CD4-positive, CD25-positive, alpha-beta regulatory T cell (primary cell): ENCODE measurements around the gene SH3D19. TPM values are rescaled to one million over a fixed set of nuclear protein-coding genes. Genes with fewer than 3 reads are reported as not detected.

Experiments
- ATAC-seq, 2 donors: fragments of 150-1000 bp; cut with Tn5 transposase; one replicate each; pipeline ENCODE4 v1.10.0; 2021; ENCODE audit warnings: low read depth in 2 of 2, moderate number of reproducible peaks in 2 of 2, moderate library complexity in 1 of 2
- DNase-seq, 3 donors: peaks; one replicate each; pipeline versions ENCODE4 v3.0.0 to v3.0.0-alpha.2; 2012 to 2022; ENCODE audit warnings: mixed read lengths in 1 of 3
- H3K27ac ChIP-seq: one replicate; pipeline ENCODE4 v1.7.0; 2013; ENCODE audit warnings: mild to moderate bottlenecking, low read length; ENCODE audit not compliant: insufficient read depth, poor library complexity, severe bottlenecking
- H3K27me3 ChIP-seq: one replicate; pipeline ENCODE4 v1.7.0; 2013; ENCODE audit warnings: low read length; ENCODE audit not compliant: control insufficient read depth, insufficient read depth
- H3K36me3 ChIP-seq: one replicate; pipeline ENCODE4 v1.7.0; 2013; ENCODE audit warnings: mild to moderate bottlenecking, low read length, moderate library complexity; ENCODE audit not compliant: control insufficient read depth, insufficient read depth
- H3K4me1 ChIP-seq: 2 replicates; pipeline ENCODE4 v1.7.0; 2013; ENCODE audit warnings: mild to moderate bottlenecking, low read length; ENCODE audit not compliant: insufficient read depth, control insufficient read depth, poor library complexity, severe bottlenecking
- H3K4me3 ChIP-seq: one replicate; pipeline ENCODE4 v1.7.0; 2013; ENCODE audit warnings: low read depth, mild to moderate bottlenecking, low read length, moderate library complexity
- H3K9me3 ChIP-seq, 2 experiments: 1 replicate in 1 of 2; 2 replicates in 1 of 2; pipeline ENCODE4 v1.7.0; 2013; ENCODE audit warnings: low read length in 2 of 2, mild to moderate bottlenecking in 1 of 2, moderate library complexity in 1 of 2; ENCODE audit not compliant: control insufficient read depth in 2 of 2
- H3K27ac Mint-ChIP-seq, 3 donors: one replicate each; pipeline ENCODE4 v1.8.0; 2020 to 2022; ENCODE audit warnings: mild to moderate bottlenecking in 3 of 3, mixed read lengths in 3 of 3, moderate library complexity in 2 of 3
- H3K27me3 Mint-ChIP-seq: one replicate; pipeline ENCODE4 v1.8.0; 2022; ENCODE audit warnings: mild to moderate bottlenecking, mixed read lengths
- H3K36me3 Mint-ChIP-seq: one replicate; pipeline ENCODE4 v1.8.0; 2020; ENCODE audit warnings: mixed read lengths
- H3K4me1 Mint-ChIP-seq, 4 donors: one replicate each; pipeline ENCODE4 v1.8.0; 2020 to 2022; ENCODE audit warnings: mixed read lengths in 4 of 4, mild to moderate bottlenecking in 1 of 4
- H3K4me3 Mint-ChIP-seq, 4 donors: one replicate each; pipeline ENCODE4 v1.8.0; 2020 to 2022; ENCODE audit warnings: mild to moderate bottlenecking in 4 of 4, mixed read lengths in 4 of 4, moderate library complexity in 3 of 4
- H3K9me3 Mint-ChIP-seq, 7 donors: one replicate each; pipeline ENCODE4 v1.8.0; 2020 to 2022; ENCODE audit warnings: mixed read lengths in 7 of 7, mild to moderate bottlenecking in 3 of 7, moderate library complexity in 2 of 7
- polyA plus RNA-seq, 4 donors: library from polyadenylated mRNA; unstranded; fragments of 300-500 nt; fragmentation: Illumina TruSeq; gene quantifications; one replicate each; pipeline ENCODE4 v1.2.3, GENCODE V29; 2021
- total RNA-seq: library from RNA; stranded (reverse); gene quantifications from one replicate; pipeline ENCODE4 v1.2.3, GENCODE V29; 2022

Gene SH3D19
- total and polyA plus RNA-seq, 5 donors from 2014 or later = 0.37 to 2.4 (median 0.83) TPM; not detected in 1

DNA sequence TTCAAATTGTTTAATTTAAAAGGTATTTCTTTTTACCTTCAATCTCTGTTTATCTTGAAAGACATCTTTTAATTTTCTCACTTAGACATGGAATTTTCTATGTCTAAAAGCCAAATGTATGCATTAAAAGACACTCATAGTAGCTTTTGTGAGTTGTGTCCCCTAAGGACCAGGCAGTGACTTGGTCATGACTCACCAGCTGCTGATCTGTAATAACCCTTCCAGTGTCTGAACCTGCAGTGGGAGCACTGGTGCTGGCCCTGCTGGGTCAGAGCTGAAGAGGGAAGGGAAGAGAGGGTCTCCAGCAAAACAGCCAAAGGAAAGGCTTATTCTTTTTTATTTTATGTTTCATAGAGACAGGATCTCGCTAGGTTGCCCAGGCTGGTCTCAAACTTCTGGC lies 31.1 kb upstream of the SH3D19 start:
- no peaks in the 10 kb centered on the region for H3K36me3 ChIP-seq
- Mint-ChIP-seq H3K4me3 (no peak overlapping the region), H3K36me3 (no peaks in the 10 kb centered on the region), H3K4me1 (no peaks in the 10 kb centered on the region), H3K27ac (no peak overlapping the region), H3K27me3 (no peaks in the 10 kb centered on the region), H3K9me3 (peaks cover 0 to 4% (median 0%) of the 10 kb centered on the region in 7 donors)
- H3K4me3 ChIP-seq = no peak overlapping the region
- no peak overlapping the region for H3K27ac ChIP-seq
- H3K27me3 ChIP-seq = peaks cover 5% of the 10 kb centered on the region
- DNase-seq (no peak), ATAC-seq (no peak)
- no peaks in the 10 kb centered on the region for H3K9me3 ChIP-seq
- H3K4me1 ChIP-seq = no peaks in the 10 kb centered on the region

DNA sequence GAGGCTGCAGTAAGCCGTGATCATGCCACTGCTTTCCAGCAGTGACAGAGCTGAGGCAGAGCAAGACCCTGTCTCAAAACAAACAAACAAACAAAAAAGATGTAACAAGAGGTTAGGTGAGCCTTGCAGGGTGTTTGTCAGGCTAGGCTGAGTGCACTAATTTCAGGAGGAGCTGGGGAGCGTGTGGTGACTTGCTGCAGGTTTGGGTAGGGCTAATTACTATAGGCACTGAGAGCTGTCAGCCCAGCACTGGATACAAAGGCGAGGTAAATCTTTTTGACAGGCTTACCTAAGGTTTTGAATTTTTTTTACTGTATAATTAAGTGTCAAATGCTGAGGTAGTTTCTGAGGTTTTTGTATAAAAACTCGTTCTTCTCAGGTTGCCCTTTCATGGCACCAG lies 29.8 kb upstream of the SH3D19 start:
- no peaks in the 10 kb centered on the region for H3K36me3 Mint-ChIP-seq
- no peak overlapping the region for H3K27ac Mint-ChIP-seq
- peaks cover 5% of the 10 kb centered on the region for H3K27me3 ChIP-seq
- no peaks in the 10 kb centered on the region for H3K36me3 ChIP-seq
- no peaks in the 10 kb centered on the region for H3K9me3 ChIP-seq
- DNase-seq = no peak
- peaks cover 0 to 4% (median 0%) of the 10 kb centered on the region in 7 donors for H3K9me3 Mint-ChIP-seq
- no peak overlapping the region for H3K4me3 Mint-ChIP-seq
- no peak for ATAC-seq
- no peaks in the 10 kb centered on the region for H3K27me3 Mint-ChIP-seq
- H3K4me1 ChIP-seq = no peaks in the 10 kb centered on the region
- H3K4me3 ChIP-seq = no peak overlapping the region
- no peak overlapping the region for H3K27ac ChIP-seq
- H3K4me1 Mint-ChIP-seq = no peaks in the 10 kb centered on the region

DNA sequence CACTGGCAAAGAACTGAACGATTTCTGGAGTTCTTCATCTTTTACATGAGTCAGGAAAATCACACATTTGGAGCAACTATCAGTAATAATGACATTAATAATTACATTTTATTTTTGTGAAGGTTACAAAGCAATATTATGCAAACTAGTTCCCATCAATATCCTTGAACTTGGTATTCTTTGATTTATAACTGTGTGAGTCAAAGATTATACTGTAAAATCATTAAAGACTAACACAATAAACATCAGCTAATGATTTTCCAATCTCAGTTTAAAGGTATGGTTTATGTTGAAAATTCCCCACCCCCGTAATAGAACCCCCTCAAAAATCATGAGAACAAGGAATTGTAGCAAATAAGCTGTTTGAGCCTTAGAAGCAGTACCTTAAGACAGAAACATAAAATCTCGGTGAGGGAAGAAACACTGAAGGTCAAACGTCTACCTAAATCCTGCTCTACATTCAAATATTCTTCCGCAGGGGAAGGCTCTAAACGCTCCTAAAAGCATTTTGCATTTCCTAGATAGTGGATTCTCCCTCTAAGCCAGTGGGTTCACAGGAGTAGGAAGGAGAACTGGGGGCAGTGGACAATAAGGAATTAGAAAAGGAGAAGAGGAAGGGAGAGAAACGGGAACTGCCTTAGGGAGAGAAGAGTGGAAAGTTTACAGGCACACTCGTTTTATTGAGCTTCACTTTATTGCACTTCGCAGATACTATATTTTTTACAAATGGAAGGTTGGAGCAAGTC lies 22.3 kb upstream of the SH3D19 start:
- no peaks in the 10 kb centered on the region for H3K4me1 ChIP-seq
- Mint-ChIP-seq H3K9me3 (peaks cover 0 to 3% (median 0%) of the 10 kb centered on the region in 7 donors), H3K36me3 (no peaks in the 10 kb centered on the region), H3K27me3 (peaks cover 21% of the 10 kb centered on the region), H3K4me3 (no peak overlapping the region), H3K27ac (no peak overlapping the region), H3K4me1 (no peaks in the 10 kb centered on the region)
- H3K9me3 ChIP-seq = no peaks in the 10 kb centered on the region
- H3K27ac ChIP-seq = no peak overlapping the region
- H3K27me3 ChIP-seq = peaks cover 3% of the 10 kb centered on the region
- H3K36me3 ChIP-seq = no peaks in the 10 kb centered on the region
- H3K4me3 ChIP-seq = no peak overlapping the region
- no peak for ATAC-seq
- DNase-seq = no peak

DNA sequence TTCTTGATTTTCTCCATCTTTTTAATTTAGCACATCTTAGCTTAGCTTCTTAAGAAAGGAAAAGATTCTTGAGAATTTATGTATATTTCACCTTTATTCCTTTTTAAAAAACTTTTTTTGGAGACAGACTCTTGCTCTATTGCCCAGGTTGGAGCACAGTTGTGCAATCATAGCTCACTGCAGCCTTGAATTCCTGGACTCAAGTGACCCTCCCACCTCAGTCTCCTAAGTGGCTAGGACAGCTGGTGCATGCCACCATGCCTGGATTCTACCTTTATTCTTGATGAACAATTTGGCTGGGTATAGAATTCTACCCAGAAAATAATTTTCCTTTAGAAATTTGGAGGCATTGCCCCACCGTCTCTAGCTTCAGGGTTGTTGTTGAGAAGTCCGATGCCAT lies 19.5 kb upstream of the SH3D19 start:
- no peak overlapping the region for H3K4me3 ChIP-seq
- peaks cover 3% of the 10 kb centered on the region for H3K27me3 ChIP-seq
- H3K4me3 Mint-ChIP-seq = no peak overlapping the region
- no peaks in the 10 kb centered on the region for H3K36me3 ChIP-seq
- peaks cover 21% of the 10 kb centered on the region for H3K27me3 Mint-ChIP-seq
- no peaks in the 10 kb centered on the region for H3K9me3 ChIP-seq
- DNase-seq = no peak
- no peaks in the 10 kb centered on the region for H3K36me3 Mint-ChIP-seq
- no peak overlapping the region for H3K27ac Mint-ChIP-seq
- no peaks in the 10 kb centered on the region for H3K4me1 Mint-ChIP-seq
- no peaks in the 10 kb centered on the region for H3K4me1 ChIP-seq
- peaks cover 0 to 3% (median 0%) of the 10 kb centered on the region in 7 donors for H3K9me3 Mint-ChIP-seq
- no peak overlapping the region for H3K27ac ChIP-seq
- ATAC-seq = no peak

DNA sequence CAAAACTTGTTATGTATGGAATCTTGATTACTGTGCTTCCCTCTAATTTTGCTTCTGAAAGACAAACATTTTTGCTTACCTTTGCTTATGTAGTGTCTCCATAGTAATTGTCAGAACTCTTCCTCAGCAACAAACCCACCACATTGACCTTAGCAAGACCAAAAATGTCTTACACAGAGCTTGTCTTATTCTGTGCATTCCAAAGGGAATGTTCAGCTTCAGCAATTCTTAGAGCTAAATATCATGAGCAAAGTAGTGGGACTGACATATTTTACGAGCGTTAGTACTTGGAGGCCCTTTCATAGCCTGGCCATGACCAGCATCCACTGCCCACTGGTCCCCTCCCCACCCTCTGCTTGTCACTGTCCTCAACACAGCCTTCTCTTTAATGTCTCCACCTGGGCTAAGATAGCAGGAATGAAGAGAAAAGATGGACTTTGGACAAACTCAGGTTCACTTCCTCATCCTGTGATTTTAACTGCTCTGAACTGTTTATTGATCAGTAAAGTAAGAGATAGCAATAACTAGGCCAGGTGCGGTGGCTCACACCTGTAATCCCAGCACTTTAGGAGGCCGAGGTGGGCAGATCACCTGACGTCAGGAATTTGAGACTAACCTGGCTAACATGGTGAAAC lies 15.5 kb upstream of the SH3D19 start:
- Mint-ChIP-seq H3K36me3 (no peaks in the 10 kb centered on the region), H3K27me3 (peaks cover 8% of the 10 kb centered on the region), H3K27ac (no peak overlapping the region), H3K4me3 (no peak overlapping the region), H3K4me1 (no peaks in the 10 kb centered on the region), H3K9me3 (peaks cover 0 to 3% (median 0%) of the 10 kb centered on the region in 7 donors)
- ATAC-seq (no peak), DNase-seq (no peak)
- Histone ChIP-seq H3K4me3 (no peak overlapping the region), H3K4me1 (no peaks in the 10 kb centered on the region), H3K9me3 (no peaks in the 10 kb centered on the region), H3K27ac (no peak overlapping the region), H3K36me3 (no peaks in the 10 kb centered on the region), H3K27me3 (no peaks in the 10 kb centered on the region)

DNA sequence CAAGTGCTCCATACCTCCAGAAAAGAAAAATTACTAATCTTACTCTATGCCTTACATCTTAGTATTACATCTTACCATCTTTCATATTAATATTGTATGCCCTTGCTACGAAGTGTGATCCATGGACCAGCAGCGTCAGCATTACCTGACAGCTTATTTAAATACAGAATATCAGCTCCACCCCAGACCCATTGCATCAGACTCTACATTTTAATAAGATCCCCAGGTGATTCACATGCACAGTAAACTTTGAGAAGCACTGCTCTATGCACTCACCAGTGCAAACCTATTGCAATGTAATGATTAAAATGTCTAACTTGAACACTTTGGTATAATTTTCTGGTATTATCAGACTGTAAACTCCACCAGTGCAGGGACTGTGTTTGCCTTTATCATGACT lies 14.1 kb upstream of the SH3D19 start:
- H3K4me3 ChIP-seq = no peak overlapping the region
- no peaks in the 10 kb centered on the region for H3K36me3 Mint-ChIP-seq
- no peak for ATAC-seq
- H3K4me3 Mint-ChIP-seq = no peak overlapping the region
- H3K27me3 Mint-ChIP-seq = peaks cover 7% of the 10 kb centered on the region
- peaks cover 0 to 3% (median 0%) of the 10 kb centered on the region in 7 donors for H3K9me3 Mint-ChIP-seq
- H3K36me3 ChIP-seq = no peaks in the 10 kb centered on the region
- DNase-seq = no peak
- H3K9me3 ChIP-seq = no peaks in the 10 kb centered on the region
- H3K27ac Mint-ChIP-seq = no peak overlapping the region
- no peaks in the 10 kb centered on the region for H3K27me3 ChIP-seq
- no peak overlapping the region for H3K27ac ChIP-seq
- H3K4me1 Mint-ChIP-seq = no peaks in the 10 kb centered on the region
- no peaks in the 10 kb centered on the region for H3K4me1 ChIP-seq

DNA sequence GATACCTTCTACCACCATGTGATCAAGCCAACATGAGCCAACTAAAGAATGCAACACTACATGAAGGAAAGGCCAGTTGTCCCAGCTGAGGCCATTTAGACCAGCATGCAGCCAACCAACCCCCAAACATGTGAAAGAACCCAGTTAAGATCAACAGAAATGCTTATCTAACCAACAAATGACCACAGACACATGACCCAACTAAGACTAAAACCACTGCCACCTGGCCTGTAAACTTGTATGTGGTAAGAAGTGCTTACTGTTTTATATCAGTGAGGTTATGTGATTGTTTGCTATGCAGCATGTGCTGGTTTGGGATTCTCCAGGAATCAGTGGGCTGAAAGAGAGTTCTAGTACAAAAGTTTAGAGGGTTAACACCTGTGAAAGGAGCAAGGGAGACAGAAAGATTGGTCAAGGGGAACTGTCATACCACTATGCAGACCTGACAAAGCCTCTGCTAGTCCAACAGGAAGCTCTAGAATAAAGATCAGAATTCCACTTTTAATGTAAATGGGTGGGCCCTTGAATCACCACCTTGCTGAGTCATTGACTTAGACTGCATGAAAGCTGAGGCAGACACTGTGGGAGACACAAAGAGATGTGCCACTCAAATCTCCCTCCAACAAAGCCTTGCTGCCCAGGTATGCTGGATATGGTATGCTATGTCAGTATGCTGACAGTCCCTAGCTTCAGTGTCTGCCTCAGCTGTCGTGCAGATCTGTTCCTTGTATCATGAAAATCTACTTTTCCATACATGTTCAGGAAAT lies 6.1 kb upstream of the SH3D19 start:
- Histone ChIP-seq H3K9me3 (no peaks in the 10 kb centered on the region), H3K36me3 (no peaks in the 10 kb centered on the region), H3K4me1 (no peaks in the 10 kb centered on the region), H3K4me3 (no peak overlapping the region), H3K27me3 (peaks cover 3% of the 10 kb centered on the region), H3K27ac (no peak overlapping the region)
- no peak for DNase-seq
- Mint-ChIP-seq H3K27ac (no peak overlapping the region), H3K4me3 (no peak overlapping the region), H3K36me3 (no peaks in the 10 kb centered on the region), H3K9me3 (peaks cover 0 to 5% (median 0%) of the 10 kb centered on the region in 7 donors), H3K4me1 (no peaks in the 10 kb centered on the region), H3K27me3 (peaks cover 21% of the 10 kb centered on the region)
- no peak for ATAC-seq
